ENCODE data around the gene TBC1D22A. TPM values are rescaled to one million over a fixed set of nuclear protein-coding genes. Genes with fewer than 3 reads are reported as not detected.
"Not testable (repeated sequence)": the region's sequence is repeated elsewhere in the genome, so short reads cannot be mapped to it uniquely, and the experiment has no call there.

Gene TBC1D22A
- total RNA-seq, 2 donors from 2014 or later, result 52.4 to 108 TPM

GRCh38 chr22:47043835-47044721 is 281.6 kb downstream of the TBC1D22A start:
- no peak for ATAC-seq (replicated peaks)
- no peaks in the 10 kb centered on the region for H3K9me3 Mint-ChIP-seq
- H3K27ac Mint-ChIP-seq, result peak overlapping the region; percentile 36
- H3K4me3 Mint-ChIP-seq, result no peak overlapping the region
- H3K4me1 Mint-ChIP-seq, result peaks cover 30% of the 10 kb centered on the region
- peaks cover 37% of the 10 kb centered on the region for H3K36me3 Mint-ChIP-seq (ENCODE audit: low read depth)
- H3K27me3 Mint-ChIP-seq, result no peaks in the 10 kb centered on the region

GRCh38 chr22:47044722-47045535 is 282.5 kb downstream of the TBC1D22A start:
- ATAC-seq (replicated peaks), result no peak
- Mint-ChIP-seq H3K4me1 (peaks cover 38% of the 10 kb centered on the region), H3K27me3 (no peaks in the 10 kb centered on the region), H3K9me3 (no peaks in the 10 kb centered on the region), H3K4me3 (no peak overlapping the region), H3K27ac (peak overlapping the region; percentile 7), H3K36me3 (ENCODE audit: low read depth) (peaks cover 37% of the 10 kb centered on the region)

GRCh38 chr22:47045691-47046410 is 283.4 kb downstream of the TBC1D22A start:
- no peak overlapping the region for H3K4me3 Mint-ChIP-seq
- H3K27me3 Mint-ChIP-seq, result no peaks in the 10 kb centered on the region
- no peaks in the 10 kb centered on the region for H3K9me3 Mint-ChIP-seq
- peaks cover 37% of the 10 kb centered on the region for H3K36me3 Mint-ChIP-seq (ENCODE audit: low read depth)
- ATAC-seq (replicated peaks), result no peak
- peaks cover 38% of the 10 kb centered on the region for H3K4me1 Mint-ChIP-seq
- H3K27ac Mint-ChIP-seq, result no peak overlapping the region

GRCh38 chr22:47046411-47047065 is 284.1 kb downstream of the TBC1D22A start:
- ATAC-seq (replicated peaks), result no peak
- Mint-ChIP-seq H3K4me3 (no peak overlapping the region), H3K27ac (no peak overlapping the region), H3K9me3 (no peaks in the 10 kb centered on the region), H3K4me1 (peaks cover 38% of the 10 kb centered on the region), H3K27me3 (no peaks in the 10 kb centered on the region), H3K36me3 (ENCODE audit: low read depth) (peaks cover 38% of the 10 kb centered on the region)

- Mint-ChIP-seq H3K27ac (no peak overlapping the region), H3K9me3 (no peaks in the 10 kb centered on the region), H3K4me1 (peaks cover 32% of the 10 kb centered on the region), H3K4me3 (no peak overlapping the region), H3K27me3 (no peaks in the 10 kb centered on the region), H3K36me3 (ENCODE audit: low read depth) (peaks cover 36% of the 10 kb centered on the region)
- no peak for ATAC-seq (replicated peaks)
These were observed 285.1 kb downstream of the TBC1D22A start for GRCh38 chr22:47047321-47048122.

GRCh38 chr22:47048123-47049077 is 285.9 kb downstream of the TBC1D22A start:
- no peak overlapping the region for H3K4me3 Mint-ChIP-seq

GRCh38 chr22:47049078-47049624 is 286.7 kb downstream of the TBC1D22A start:
- ATAC-seq (replicated peaks), result no peak

More at GRCh38 chr22:47048123-47049077, 285.9 kb downstream of the TBC1D22A start:
- Mint-ChIP-seq H3K36me3 (ENCODE audit: low read depth) (peaks cover 31% of the 10 kb centered on the region), H3K9me3 (no peaks in the 10 kb centered on the region), H3K4me1 (peaks cover 25% of the 10 kb centered on the region), H3K27me3 (no peaks in the 10 kb centered on the region), H3K27ac (no peak overlapping the region)
- ATAC-seq (replicated peaks), result no peak

GRCh38 chr22:47049736-47050400 is 287.4 kb downstream of the TBC1D22A start:
- Mint-ChIP-seq H3K4me1 (peaks cover 14% of the 10 kb centered on the region), H3K36me3 (ENCODE audit: low read depth) (peaks cover 28% of the 10 kb centered on the region)
- not testable (repeated sequence) for H3K4me3 Mint-ChIP-seq; H3K9me3 Mint-ChIP-seq; ATAC-seq (replicated peaks); H3K27ac Mint-ChIP-seq; H3K27me3 Mint-ChIP-seq

More at GRCh38 chr22:47049078-47049624, 286.7 kb downstream of the TBC1D22A start:
- Mint-ChIP-seq H3K36me3 (ENCODE audit: low read depth) (peaks cover 29% of the 10 kb centered on the region), H3K27me3 (no peaks in the 10 kb centered on the region), H3K9me3 (no peaks in the 10 kb centered on the region), H3K4me1 (peaks cover 19% of the 10 kb centered on the region), H3K4me3 (no peak overlapping the region), H3K27ac (no peak overlapping the region)

GRCh38 chr22:47050401-47051051 is 288.1 kb downstream of the TBC1D22A start:
- no peak for ATAC-seq (replicated peaks)
- H3K27me3 Mint-ChIP-seq, result no peaks in the 10 kb centered on the region
- H3K36me3 Mint-ChIP-seq (ENCODE audit: low read depth), result peaks cover 34% of the 10 kb centered on the region
- H3K27ac Mint-ChIP-seq, result no peak overlapping the region
- peaks cover 8% of the 10 kb centered on the region for H3K4me1 Mint-ChIP-seq
- no peak overlapping the region for H3K4me3 Mint-ChIP-seq
- no peaks in the 10 kb centered on the region for H3K9me3 Mint-ChIP-seq

GRCh38 chr22:47051441-47052071 is 289.1 kb downstream of the TBC1D22A start:
- Mint-ChIP-seq H3K36me3 (ENCODE audit: low read depth) (peaks cover 45% of the 10 kb centered on the region), H3K27me3 (no peaks in the 10 kb centered on the region), H3K27ac (no peak overlapping the region), H3K4me3 (no peak overlapping the region), H3K4me1 (peaks cover 8% of the 10 kb centered on the region), H3K9me3 (no peaks in the 10 kb centered on the region)
- no peak for ATAC-seq (replicated peaks)
